Measurements from ENCODE around the gene ETFB.

DNA sequence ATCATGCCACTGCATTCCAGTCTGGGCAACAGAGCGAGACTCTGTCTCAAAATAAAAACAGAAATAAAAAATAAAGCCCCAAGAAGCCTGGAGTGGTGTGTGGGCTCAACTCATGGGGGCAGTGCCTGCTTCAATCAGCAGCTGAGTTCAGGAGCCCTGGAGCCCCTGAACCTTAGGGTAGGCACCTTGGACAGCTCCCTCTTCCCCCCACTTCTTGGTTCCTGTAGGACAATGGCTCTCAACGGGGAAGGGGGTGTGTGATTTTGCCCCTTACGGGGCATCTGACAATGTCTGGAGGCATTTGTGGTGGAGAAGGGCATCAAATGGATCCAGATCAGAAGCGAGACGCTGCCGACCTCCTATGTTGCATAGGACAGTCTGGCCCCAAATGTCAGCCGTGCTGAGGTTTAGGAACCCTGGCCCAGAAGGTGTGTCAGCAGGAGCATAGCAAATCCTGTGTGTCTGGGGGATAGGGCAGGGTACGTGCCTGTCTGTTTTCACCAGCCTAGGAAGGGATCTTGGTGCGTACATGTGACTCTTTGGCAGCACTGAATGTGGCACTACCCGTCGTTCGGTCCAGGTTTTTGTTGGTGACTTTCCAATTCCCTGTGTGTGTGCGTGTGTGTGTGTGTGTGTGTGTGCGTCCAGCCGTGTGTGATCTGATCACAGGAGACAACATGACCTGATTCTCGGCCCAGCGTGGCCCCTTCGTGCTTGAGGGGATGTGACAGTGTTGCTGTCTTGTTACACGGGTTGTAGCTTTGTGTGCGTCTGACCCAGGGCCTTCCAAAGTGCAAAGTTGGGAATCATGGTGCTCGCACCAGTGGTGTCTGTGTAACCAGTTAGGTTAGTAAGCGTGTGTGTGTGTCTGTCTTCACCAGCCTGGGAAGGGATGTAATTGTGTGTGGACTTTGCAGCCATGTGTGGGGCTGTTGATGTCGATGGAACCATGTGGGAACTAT, 47.2 kb downstream of the ETFB start:
- TF ChIP-seq, protein P1, sequence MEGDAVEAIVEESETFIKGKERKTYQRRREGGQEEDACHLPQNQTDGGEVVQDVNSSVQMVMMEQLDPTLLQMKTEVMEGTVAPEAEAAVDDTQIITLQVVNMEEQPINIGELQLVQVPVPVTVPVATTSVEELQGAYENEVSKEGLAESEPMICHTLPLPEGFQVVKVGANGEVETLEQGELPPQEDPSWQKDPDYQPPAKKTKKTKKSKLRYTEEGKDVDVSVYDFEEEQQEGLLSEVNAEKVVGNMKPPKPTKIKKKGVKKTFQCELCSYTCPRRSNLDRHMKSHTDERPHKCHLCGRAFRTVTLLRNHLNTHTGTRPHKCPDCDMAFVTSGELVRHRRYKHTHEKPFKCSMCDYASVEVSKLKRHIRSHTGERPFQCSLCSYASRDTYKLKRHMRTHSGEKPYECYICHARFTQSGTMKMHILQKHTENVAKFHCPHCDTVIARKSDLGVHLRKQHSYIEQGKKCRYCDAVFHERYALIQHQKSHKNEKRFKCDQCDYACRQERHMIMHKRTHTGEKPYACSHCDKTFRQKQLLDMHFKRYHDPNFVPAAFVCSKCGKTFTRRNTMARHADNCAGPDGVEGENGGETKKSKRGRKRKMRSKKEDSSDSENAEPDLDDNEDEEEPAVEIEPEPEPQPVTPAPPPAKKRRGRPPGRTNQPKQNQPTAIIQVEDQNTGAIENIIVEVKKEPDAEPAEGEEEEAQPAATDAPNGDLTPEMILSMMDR (IDR thresholded peaks at IDR 0.05), result no peak
- TF ChIP-seq POLR2A (IDR thresholded peaks at IDR 0.05), result no peak

All from body of pancreas (tissue), 4 donors.